ENCODE results near the gene PSMF1. TPM values are rescaled to one million over a fixed set of nuclear protein-coding genes. Genes with fewer than 3 reads are reported as not detected.

PSMF1 gene
- total RNA-seq, 1 experiment from 2014 or later = 153 TPM

DNA sequence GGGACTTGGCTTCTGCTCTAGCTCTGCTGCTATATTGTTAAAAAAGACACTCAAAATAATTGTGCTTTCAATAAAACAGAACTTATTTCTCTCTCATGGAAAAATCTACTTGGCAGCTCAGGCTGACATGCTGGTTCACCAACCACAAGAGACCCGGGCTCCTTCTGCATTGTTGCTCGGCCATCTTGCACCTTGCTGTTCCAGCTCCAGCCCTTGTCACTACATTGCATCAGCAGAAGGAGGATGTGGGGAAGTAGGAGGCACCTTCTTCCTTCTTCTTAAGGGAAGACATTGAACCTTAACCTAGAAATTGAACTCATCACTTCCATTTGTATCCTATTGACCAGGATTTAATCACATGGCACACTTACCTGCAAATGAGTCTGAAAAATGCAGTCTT, 78.2 kb downstream of the PSMF1 start:
- Histone ChIP-seq H3K36me3 (ENCODE audit: control insufficient read depth in 1 of 2, insufficient read depth in 2 of 2, low read length in 2 of 2) (no peaks in the 10 kb centered on the region), H3K27ac (ENCODE audit: low read depth, low read length) (no peak overlapping the region), H3K4me2 (ENCODE audit: low read length) (no peak overlapping the region), H3K79me2 (ENCODE audit: insufficient read depth, low read length) (no peaks in the 10 kb centered on the region), H3K9me3 (ENCODE audit: control insufficient read depth in 1 of 2, insufficient read depth in 1 of 2, low read depth in 1 of 2, low read length in 2 of 2) (no peaks in the 10 kb centered on the region), H4K20me1 (ENCODE audit: insufficient read depth) (no peaks in the 10 kb centered on the region), H3K4me1 (ENCODE audit: control insufficient read depth in 1 of 2, insufficient read depth in 2 of 2, low read length in 2 of 2) (no peaks in the 10 kb centered on the region), H3K9me2 (ENCODE audit: insufficient read depth) (no peaks in the 10 kb centered on the region), H2AFZ (ENCODE audit: low read depth, low read length, poor library complexity, severe bottlenecking) (no peak overlapping the region), H3K9ac (ENCODE audit: low read length) (no peak overlapping the region), H3K27me3 (ENCODE audit: insufficient read depth, low read length) (no peaks in the 10 kb centered on the region), H3K4me3 (replicated peaks in 1 of 2; ENCODE audit: low read depth in 1 of 2, low read length in 2 of 2) (no peak overlapping the region)
- DNase-seq (ENCODE audit: low read depth, low spot score) (no peak), ATAC-seq (no peak)
- RAD21 ChIA-PET (ENCODE audit: low non-redundant PET in 1 of 2, low total read pairs in 2 of 2, uncharacterized antibody in 2 of 2, unreplicated experiment in 2 of 2) = no interaction called here
- no TSS peak for BruUV-seq (replicated peaks)
- TF ChIP-seq FOSL1 (IDR thresholded peaks at IDR 0.05; ENCODE audit: low read depth) = no peak
- no peak for TF ChIP-seq POLR2AphosphoS5 (IDR thresholded peaks at IDR 0.05; ENCODE audit: low read depth, low read length)
- TF ChIP-seq SRF (IDR thresholded peaks at IDR 0.05; ENCODE audit: low read depth) = no peak
- no peak for TF ChIP-seq EGR1 (IDR thresholded peaks at IDR 0.05; ENCODE audit: low read depth)
- TF ChIP-seq, protein P1, sequence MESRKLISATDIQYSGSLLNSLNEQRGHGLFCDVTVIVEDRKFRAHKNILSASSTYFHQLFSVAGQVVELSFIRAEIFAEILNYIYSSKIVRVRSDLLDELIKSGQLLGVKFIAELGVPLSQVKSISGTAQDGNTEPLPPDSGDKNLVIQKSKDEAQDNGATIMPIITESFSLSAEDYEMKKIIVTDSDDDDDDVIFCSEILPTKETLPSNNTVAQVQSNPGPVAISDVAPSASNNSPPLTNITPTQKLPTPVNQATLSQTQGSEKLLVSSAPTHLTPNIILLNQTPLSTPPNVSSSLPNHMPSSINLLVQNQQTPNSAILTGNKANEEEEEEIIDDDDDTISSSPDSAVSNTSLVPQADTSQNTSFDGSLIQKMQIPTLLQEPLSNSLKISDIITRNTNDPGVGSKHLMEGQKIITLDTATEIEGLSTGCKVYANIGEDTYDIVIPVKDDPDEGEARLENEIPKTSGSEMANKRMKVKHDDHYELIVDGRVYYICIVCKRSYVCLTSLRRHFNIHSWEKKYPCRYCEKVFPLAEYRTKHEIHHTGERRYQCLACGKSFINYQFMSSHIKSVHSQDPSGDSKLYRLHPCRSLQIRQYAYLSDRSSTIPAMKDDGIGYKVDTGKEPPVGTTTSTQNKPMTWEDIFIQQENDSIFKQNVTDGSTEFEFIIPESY (IDR thresholded peaks at IDR 0.05; ENCODE audit: extremely low read depth, insufficient replicate concordance, low read length) = no peak
- TF ChIP-seq, protein P2, sequence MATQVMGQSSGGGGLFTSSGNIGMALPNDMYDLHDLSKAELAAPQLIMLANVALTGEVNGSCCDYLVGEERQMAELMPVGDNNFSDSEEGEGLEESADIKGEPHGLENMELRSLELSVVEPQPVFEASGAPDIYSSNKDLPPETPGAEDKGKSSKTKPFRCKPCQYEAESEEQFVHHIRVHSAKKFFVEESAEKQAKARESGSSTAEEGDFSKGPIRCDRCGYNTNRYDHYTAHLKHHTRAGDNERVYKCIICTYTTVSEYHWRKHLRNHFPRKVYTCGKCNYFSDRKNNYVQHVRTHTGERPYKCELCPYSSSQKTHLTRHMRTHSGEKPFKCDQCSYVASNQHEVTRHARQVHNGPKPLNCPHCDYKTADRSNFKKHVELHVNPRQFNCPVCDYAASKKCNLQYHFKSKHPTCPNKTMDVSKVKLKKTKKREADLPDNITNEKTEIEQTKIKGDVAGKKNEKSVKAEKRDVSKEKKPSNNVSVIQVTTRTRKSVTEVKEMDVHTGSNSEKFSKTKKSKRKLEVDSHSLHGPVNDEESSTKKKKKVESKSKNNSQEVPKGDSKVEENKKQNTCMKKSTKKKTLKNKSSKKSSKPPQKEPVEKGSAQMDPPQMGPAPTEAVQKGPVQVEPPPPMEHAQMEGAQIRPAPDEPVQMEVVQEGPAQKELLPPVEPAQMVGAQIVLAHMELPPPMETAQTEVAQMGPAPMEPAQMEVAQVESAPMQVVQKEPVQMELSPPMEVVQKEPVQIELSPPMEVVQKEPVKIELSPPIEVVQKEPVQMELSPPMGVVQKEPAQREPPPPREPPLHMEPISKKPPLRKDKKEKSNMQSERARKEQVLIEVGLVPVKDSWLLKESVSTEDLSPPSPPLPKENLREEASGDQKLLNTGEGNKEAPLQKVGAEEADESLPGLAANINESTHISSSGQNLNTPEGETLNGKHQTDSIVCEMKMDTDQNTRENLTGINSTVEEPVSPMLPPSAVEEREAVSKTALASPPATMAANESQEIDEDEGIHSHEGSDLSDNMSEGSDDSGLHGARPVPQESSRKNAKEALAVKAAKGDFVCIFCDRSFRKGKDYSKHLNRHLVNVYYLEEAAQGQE (IDR thresholded peaks at IDR 0.05; ENCODE audit: low read depth) = no peak
- TF ChIP-seq RAD21 (IDR thresholded peaks at IDR 0.05; ENCODE audit: low read depth) = no peak
- no peak for TF ChIP-seq ZNF274 (IDR thresholded peaks at IDR 0.05; ENCODE audit: low read depth, low read length)
- no peak for TF ChIP-seq CBX3 (IDR thresholded peaks at IDR 0.05; ENCODE audit: low read depth)
- no peak for TF ChIP-seq EZH2phosphoT487 (IDR thresholded peaks at IDR 0.05; ENCODE audit: borderline replicate concordance)
- no peak for TF ChIP-seq EZH2 (IDR thresholded peaks at IDR 0.05)
- TF ChIP-seq, protein P3, sequence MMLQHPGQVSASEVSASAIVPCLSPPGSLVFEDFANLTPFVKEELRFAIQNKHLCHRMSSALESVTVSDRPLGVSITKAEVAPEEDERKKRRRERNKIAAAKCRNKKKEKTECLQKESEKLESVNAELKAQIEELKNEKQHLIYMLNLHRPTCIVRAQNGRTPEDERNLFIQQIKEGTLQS (IDR thresholded peaks at IDR 0.05) = no peak
- no peak for TF ChIP-seq SIN3A (IDR thresholded peaks at IDR 0.05; ENCODE audit: low read depth)
- POLR2A ChIA-PET = no interaction called here
- intact Hi-C loops (cut with micrococcal nuclease) = no loop called here
- CTCF ChIA-PET = interaction anchor here (1.1 kb wide), 1 partner anchor 11 kb away, joined by 4 read pairs; no protein-coding TSS in a partner anchor
